Activated CD8-positive, alpha-beta memory T cell treated with anti-CD3 and anti-CD28 coated beads for 36 hours (primary cell): Measurements from ENCODE around the gene PDE9A. TPM values are rescaled to one million over a fixed set of nuclear protein-coding genes. Genes with fewer than 3 reads are reported as not detected.

Source experiments
- CTCF ChIA-PET: fragments of 350-600 bp; sonication (Branson Sonifier 250); formaldehyde crosslinking; loops from one replicate; lab custom pipeline; 2021; ENCODE audit warnings: antibody characterized with exemption; lab: Charles Lee
- POLR2A ChIA-PET: fragments of 350-600 bp; sonication (Branson Sonifier 250); formaldehyde crosslinking; loops from one replicate; lab custom pipeline; 2021; ENCODE audit warnings: antibody characterized with exemption; lab: Charles Lee
- total RNA-seq, 2 experiments: library from RNA; stranded (reverse); gene quantifications; one replicate each; pipeline ENCODE4 v1.2.3, GENCODE V29; 2021

The PDE9A gene
- total RNA-seq, 2 experiments from 2014 or later = 2.2 to 2.6 TPM

GRCh38 chr21:42739061-42739931 lies 85.9 kb downstream of the PDE9A start:
- ChIA-PET POLR2A (no interaction called here), CTCF (interaction anchor here (1.7 kb wide), 1 partner anchor 8 kb away, joined by 6 read pairs; no protein-coding TSS in a partner anchor)

- ChIA-PET POLR2A (no interaction called here), CTCF (no interaction called here)
Observed at GRCh38 chr21:42740405-42740909, 87.0 kb downstream of the PDE9A start.

GRCh38 chr21:42741066-42741465 lies 87.6 kb downstream of the PDE9A start:
- CTCF ChIA-PET = no interaction called here

GRCh38 chr21:42744520-42745445 lies 91.4 kb downstream of the PDE9A start:
- ChIA-PET CTCF (no interaction called here), POLR2A (no interaction called here)

More at GRCh38 chr21:42741066-42741465, 87.6 kb downstream of the PDE9A start:
- POLR2A ChIA-PET = no interaction called here

GRCh38 chr21:42745511-42746239 lies 92.3 kb downstream of the PDE9A start:
- ChIA-PET CTCF (no interaction called here), POLR2A (no interaction called here)

GRCh38 chr21:42746240-42746592 lies 92.8 kb downstream of the PDE9A start:
- CTCF ChIA-PET = no interaction called here
- POLR2A ChIA-PET = no interaction called here

GRCh38 chr21:42746593-42747275 lies 93.3 kb downstream of the PDE9A start:
- POLR2A ChIA-PET = no interaction called here
- CTCF ChIA-PET = interaction anchor here (1.8 kb wide), 1 partner anchor 8 kb away, joined by 6 read pairs; no protein-coding TSS in a partner anchor

GRCh38 chr21:42747276-42747701 lies 93.9 kb downstream of the PDE9A start:
- ChIA-PET CTCF (interaction anchor here (1.8 kb wide), 1 partner anchor 8 kb away, joined by 6 read pairs; no protein-coding TSS in a partner anchor), POLR2A (no interaction called here)

GRCh38 chr21:42747746-42748351 lies 94.4 kb downstream of the PDE9A start:
- CTCF ChIA-PET = interaction anchor here (1.8 kb wide), 1 partner anchor 9 kb away, joined by 6 read pairs; no protein-coding TSS in a partner anchor
- POLR2A ChIA-PET = no interaction called here

GRCh38 chr21:42748620-42749176 lies 95.3 kb downstream of the PDE9A start:
- POLR2A ChIA-PET = no interaction called here

GRCh38 chr21:42750737-42751530 lies 97.5 kb downstream of the PDE9A start:
- CTCF ChIA-PET = interaction anchor here (0.6 to 0.7 kb wide), 2 partner anchors 157 to 544 kb away, joined by 3 read pairs; no protein-coding TSS in a partner anchor
- POLR2A ChIA-PET = no interaction called here

More at GRCh38 chr21:42748620-42749176, 95.3 kb downstream of the PDE9A start:
- CTCF ChIA-PET = interaction anchor here (1.0 kb wide), 1 partner anchor 9 kb away, joined by 3 read pairs; no protein-coding TSS in a partner anchor

- CTCF ChIA-PET = no interaction called here
Observed at GRCh38 chr21:42751866-42752265, 98.4 kb downstream of the PDE9A start.

GRCh38 chr21:42753804-42754203 lies 100.4 kb downstream of the PDE9A start:
- POLR2A ChIA-PET = no interaction called here
- CTCF ChIA-PET = no interaction called here

More at GRCh38 chr21:42751866-42752265, 98.4 kb downstream of the PDE9A start:
- POLR2A ChIA-PET = no interaction called here

GRCh38 chr21:42754270-42754933 lies 101.0 kb downstream of the PDE9A start:
- CTCF ChIA-PET = interaction anchor here (0.6 kb wide), 1 partner anchor 18 kb away, joined by 3 read pairs; no protein-coding TSS in a partner anchor
- POLR2A ChIA-PET = no interaction called here

- ChIA-PET POLR2A (no interaction called here), CTCF (interaction anchor here (0.6 kb wide), 1 partner anchor 17 kb away, joined by 3 read pairs; no protein-coding TSS in a partner anchor)
Observed at GRCh38 chr21:42755031-42755665, 101.7 kb downstream of the PDE9A start.
